Measurements from ENCODE around the gene PSMD9.
"Not testable (repeated sequence)": the region's sequence is repeated elsewhere in the genome, so short reads cannot be mapped to it uniquely, and the experiment has no call there.

Gene PSMD9

GRCh38 chr12:121921066-121921465 is 32.5 kb downstream of the PSMD9 start:
- no peak for DNase-seq (ENCODE audit: low spot score)

- peak; percentile 69 for DNase-seq (ENCODE audit: low spot score)
Observed at GRCh38 chr12:121925358-121925695, 36.7 kb downstream of the PSMD9 start.

- no peak for DNase-seq (ENCODE audit: low spot score)
Observed at GRCh38 chr12:121926874-121927706, 38.5 kb downstream of the PSMD9 start.

GRCh38 chr12:121927813-121928212 is 39.2 kb downstream of the PSMD9 start:
- DNase-seq (ENCODE audit: low spot score) = no peak

GRCh38 chr12:121929545-121929944 is 41.0 kb downstream of the PSMD9 start:
- DNase-seq (ENCODE audit: low spot score) = not testable (repeated sequence)

- no peak for DNase-seq (ENCODE audit: low spot score)
Observed at GRCh38 chr12:121930862-121931261, 42.3 kb downstream of the PSMD9 start.

GRCh38 chr12:121932176-121932536 is 43.6 kb downstream of the PSMD9 start:
- no peak for DNase-seq (ENCODE audit: low spot score)

GRCh38 chr12:121932914-121933521 is 44.4 kb downstream of the PSMD9 start:
- DNase-seq (ENCODE audit: low spot score) = no peak

- no peak for DNase-seq (ENCODE audit: low spot score)
Observed at GRCh38 chr12:121933522-121934308, 45.1 kb downstream of the PSMD9 start.

GRCh38 chr12:121934309-121934664 is 45.7 kb downstream of the PSMD9 start:
- DNase-seq (ENCODE audit: low spot score) = no peak

GRCh38 chr12:121937654-121938053 is 49.1 kb downstream of the PSMD9 start:
- no peak for DNase-seq (ENCODE audit: low spot score)

GRCh38 chr12:121939186-121939585 is 50.6 kb downstream of the PSMD9 start:
- DNase-seq (ENCODE audit: low spot score) = no peak

GRCh38 chr12:121939992-121940766 is 51.6 kb downstream of the PSMD9 start:
- no peak for DNase-seq (ENCODE audit: low spot score)

GRCh38 chr12:121942145-121942718 is 53.6 kb downstream of the PSMD9 start:
- DNase-seq (ENCODE audit: low spot score) = no peak

- DNase-seq (ENCODE audit: low spot score) = no peak
Observed at GRCh38 chr12:121943926-121944325, 55.3 kb downstream of the PSMD9 start.

- DNase-seq (ENCODE audit: low spot score) = no peak
Observed at GRCh38 chr12:121946313-121947025, 57.9 kb downstream of the PSMD9 start.

GRCh38 chr12:121947981-121948380 is 59.4 kb downstream of the PSMD9 start:
- DNase-seq (ENCODE audit: low spot score) = no peak

- DNase-seq (ENCODE audit: low spot score) = no peak
Observed at GRCh38 chr12:121949648-121950397, 61.2 kb downstream of the PSMD9 start.

- DNase-seq (ENCODE audit: low spot score) = no peak
Observed at GRCh38 chr12:121953117-121953692, 64.6 kb downstream of the PSMD9 start.

GRCh38 chr12:121953695-121954094 is 65.1 kb downstream of the PSMD9 start:
- DNase-seq (ENCODE audit: low spot score) = no peak
